Osteoblast (primary cell): ENCODE measurements around the gene PATJ. TPM values are rescaled to one million over a fixed set of nuclear protein-coding genes. Genes with fewer than 3 reads are reported as not detected.

Source experiments
- DNase-seq: peaks from one replicate; pipeline ENCODE4 v3.0.0; 2011; ENCODE audit warnings: low spot score, mixed read lengths; ENCODE audit not compliant: insufficient read length; ENCODE audit errors: missing footprints
- H2AFZ ChIP-seq: 2 replicates; pipeline ENCODE4 v1.6.0; 2011; ENCODE audit warnings: mild to moderate bottlenecking, low read length
- H3K27ac ChIP-seq: 2 replicates; pipeline ENCODE4 v1.5.1; 2011; ENCODE audit warnings: mild to moderate bottlenecking, low read depth, low read length, moderate library complexity
- H3K27me3 ChIP-seq: 2 replicates; pipeline ENCODE4 v1.6.0; 2012; ENCODE audit warnings: mild to moderate bottlenecking, control low read depth, inconsistent platforms, low read length, moderate library complexity; ENCODE audit not compliant: insufficient read depth
- H3K36me3 ChIP-seq: 2 replicates; pipeline ENCODE4 v1.5.1; 2011; ENCODE audit warnings: mild to moderate bottlenecking, low read length, control low read depth, moderate library complexity; ENCODE audit not compliant: insufficient read depth
- H3K4me1 ChIP-seq: 2 replicates; pipeline ENCODE4 v1.5.1; 2011; ENCODE audit warnings: mild to moderate bottlenecking, low read length, control low read depth, moderate library complexity; ENCODE audit not compliant: insufficient read depth
- H3K4me2 ChIP-seq: 2 replicates; pipeline ENCODE4 v1.6.0; 2011; ENCODE audit warnings: mild to moderate bottlenecking, low read length; ENCODE audit not compliant: insufficient read depth
- H3K4me3 ChIP-seq: fragments of 200-600 bp; sonication (generic); 3 replicates; pipeline ENCODE4 v1.5.1; 2012; ENCODE audit warnings: mild to moderate bottlenecking, low read length, inconsistent platforms; ENCODE audit not compliant: insufficient read depth
- H3K79me2 ChIP-seq: 2 replicates; pipeline ENCODE4 v1.6.0; 2012; ENCODE audit warnings: mild to moderate bottlenecking, low read length, control low read depth, inconsistent platforms; ENCODE audit not compliant: insufficient read depth
- H3K9me3 ChIP-seq: 2 replicates; pipeline ENCODE4 v1.5.1; 2011; ENCODE audit warnings: low read depth, low read length, control low read depth
- H4K20me1 ChIP-seq: 2 replicates; pipeline ENCODE4 v1.6.0; 2012; ENCODE audit warnings: mild to moderate bottlenecking, low read length, control low read depth; ENCODE audit not compliant: insufficient read depth
- total RNA-seq: library from RNA; depleted of rRNA; stranded (reverse); fragments of >200 nt; gene quantifications from 2 replicates; pipeline ENCODE4 v1.2.3, GENCODE V29; 2012
- TF ChIP-seq, protein P1 (sequence below): IDR thresholded peaks from 2 replicates; pipeline ENCODE4 v1.5.1; 2011; ENCODE audit warnings: mild to moderate bottlenecking, low read depth, low read length, moderate library complexity; ENCODE audit errors: extremely low read depth

Gene PATJ
- total RNA-seq, 1 donor = 10.1 TPM

DNA sequence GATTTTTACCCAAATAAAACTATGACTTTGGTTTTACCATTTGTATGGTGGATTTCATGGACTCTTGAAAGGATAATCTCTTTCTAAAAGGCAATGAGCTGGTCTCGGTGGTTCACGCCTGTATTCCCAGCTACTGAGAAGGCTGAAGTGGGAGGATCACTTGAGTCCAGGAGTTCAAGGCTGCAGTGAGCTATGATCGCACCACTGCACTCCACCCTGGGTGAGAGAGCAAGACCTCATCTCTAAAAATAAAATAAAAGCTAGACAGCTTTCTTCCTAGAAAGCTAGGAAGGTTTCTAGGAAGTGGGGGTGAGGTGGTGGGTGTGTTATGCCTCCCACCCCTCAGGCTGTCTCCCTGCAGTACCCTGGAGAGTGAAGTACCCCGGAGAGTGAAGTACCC, 398.4 kb downstream of the PATJ start:
- no peak for DNase-seq
- Histone ChIP-seq H3K4me2 (no peak overlapping the region), H3K36me3 (no peaks in the 10 kb centered on the region), H4K20me1 (no peaks in the 10 kb centered on the region), H2AFZ (no peak overlapping the region), H3K9me3 (no peaks in the 10 kb centered on the region), H3K27ac (no peak overlapping the region), H3K27me3 (no peaks in the 10 kb centered on the region), H3K4me3 (no peak overlapping the region), H3K79me2 (no peaks in the 10 kb centered on the region), H3K4me1 (no peaks in the 10 kb centered on the region)
- TF ChIP-seq, protein P1, sequence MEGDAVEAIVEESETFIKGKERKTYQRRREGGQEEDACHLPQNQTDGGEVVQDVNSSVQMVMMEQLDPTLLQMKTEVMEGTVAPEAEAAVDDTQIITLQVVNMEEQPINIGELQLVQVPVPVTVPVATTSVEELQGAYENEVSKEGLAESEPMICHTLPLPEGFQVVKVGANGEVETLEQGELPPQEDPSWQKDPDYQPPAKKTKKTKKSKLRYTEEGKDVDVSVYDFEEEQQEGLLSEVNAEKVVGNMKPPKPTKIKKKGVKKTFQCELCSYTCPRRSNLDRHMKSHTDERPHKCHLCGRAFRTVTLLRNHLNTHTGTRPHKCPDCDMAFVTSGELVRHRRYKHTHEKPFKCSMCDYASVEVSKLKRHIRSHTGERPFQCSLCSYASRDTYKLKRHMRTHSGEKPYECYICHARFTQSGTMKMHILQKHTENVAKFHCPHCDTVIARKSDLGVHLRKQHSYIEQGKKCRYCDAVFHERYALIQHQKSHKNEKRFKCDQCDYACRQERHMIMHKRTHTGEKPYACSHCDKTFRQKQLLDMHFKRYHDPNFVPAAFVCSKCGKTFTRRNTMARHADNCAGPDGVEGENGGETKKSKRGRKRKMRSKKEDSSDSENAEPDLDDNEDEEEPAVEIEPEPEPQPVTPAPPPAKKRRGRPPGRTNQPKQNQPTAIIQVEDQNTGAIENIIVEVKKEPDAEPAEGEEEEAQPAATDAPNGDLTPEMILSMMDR = no peak

DNA sequence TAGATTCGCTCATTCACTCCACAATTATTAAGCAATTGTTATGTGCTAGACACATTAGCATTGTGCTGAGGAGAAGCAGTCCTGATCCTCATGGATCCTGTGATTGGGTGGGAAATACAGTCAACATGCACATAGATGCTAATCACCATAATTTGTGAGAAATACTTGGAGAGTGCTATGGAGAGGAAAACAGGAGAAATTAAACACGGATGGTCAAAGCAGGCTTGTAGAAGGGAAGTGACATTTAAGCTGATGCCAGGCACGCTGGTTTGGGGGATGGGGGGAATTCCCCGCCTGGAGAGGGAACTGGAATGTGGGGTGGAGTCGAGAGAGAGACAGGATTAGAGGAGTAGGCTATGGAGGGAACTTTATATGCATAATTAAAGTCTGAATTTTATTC, 400.2 kb downstream of the PATJ start:
- TF ChIP-seq, protein P1 = no peak
- no peaks in the 10 kb centered on the region for H3K4me1 ChIP-seq
- H3K27ac ChIP-seq = no peak overlapping the region
- H3K27me3 ChIP-seq = no peaks in the 10 kb centered on the region
- no peaks in the 10 kb centered on the region for H3K79me2 ChIP-seq
- no peak overlapping the region for H3K4me2 ChIP-seq
- DNase-seq = no peak
- no peaks in the 10 kb centered on the region for H3K36me3 ChIP-seq
- H2AFZ ChIP-seq = no peak overlapping the region
- H3K4me3 ChIP-seq = no peak overlapping the region
- H3K9me3 ChIP-seq = no peaks in the 10 kb centered on the region
- H4K20me1 ChIP-seq = no peaks in the 10 kb centered on the region

DNA sequence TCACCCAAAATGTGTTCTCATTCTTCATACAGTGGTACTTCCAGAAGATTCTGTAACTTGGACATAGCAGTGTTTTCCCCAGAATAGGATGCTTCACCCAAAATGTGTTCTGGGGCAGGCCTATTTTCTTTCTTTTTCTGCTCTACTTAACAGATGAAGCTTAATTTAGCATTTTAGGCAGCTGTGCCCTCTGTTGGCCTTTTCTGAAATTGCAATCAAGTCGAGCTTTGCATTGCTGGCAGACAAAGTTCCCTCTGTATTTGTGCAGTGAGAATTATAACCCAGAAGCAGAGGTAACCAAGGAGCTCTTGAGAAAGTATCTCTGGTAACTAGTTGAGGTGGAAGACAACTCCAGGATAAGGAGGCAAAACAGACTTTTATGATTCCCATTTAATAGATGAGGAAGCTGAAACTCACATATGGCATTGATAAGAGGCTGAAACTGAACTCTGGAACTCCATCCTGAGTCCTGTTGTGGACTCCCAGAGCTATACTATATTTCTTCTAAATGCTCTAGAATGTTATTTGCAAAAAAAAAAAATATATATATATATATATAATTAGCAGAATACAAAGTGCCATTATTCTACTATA, 402.1 kb downstream of the PATJ start:
- Histone ChIP-seq H3K27ac (no peak overlapping the region), H3K79me2 (no peaks in the 10 kb centered on the region), H3K27me3 (no peaks in the 10 kb centered on the region), H3K9me3 (no peaks in the 10 kb centered on the region), H3K4me2 (no peak overlapping the region), H4K20me1 (no peaks in the 10 kb centered on the region), H3K4me1 (no peaks in the 10 kb centered on the region), H3K4me3 (no peak overlapping the region), H2AFZ (no peak overlapping the region), H3K36me3 (no peaks in the 10 kb centered on the region)
- TF ChIP-seq, protein P1 = peak; percentile 75
- DNase-seq = peak; percentile 80

DNA sequence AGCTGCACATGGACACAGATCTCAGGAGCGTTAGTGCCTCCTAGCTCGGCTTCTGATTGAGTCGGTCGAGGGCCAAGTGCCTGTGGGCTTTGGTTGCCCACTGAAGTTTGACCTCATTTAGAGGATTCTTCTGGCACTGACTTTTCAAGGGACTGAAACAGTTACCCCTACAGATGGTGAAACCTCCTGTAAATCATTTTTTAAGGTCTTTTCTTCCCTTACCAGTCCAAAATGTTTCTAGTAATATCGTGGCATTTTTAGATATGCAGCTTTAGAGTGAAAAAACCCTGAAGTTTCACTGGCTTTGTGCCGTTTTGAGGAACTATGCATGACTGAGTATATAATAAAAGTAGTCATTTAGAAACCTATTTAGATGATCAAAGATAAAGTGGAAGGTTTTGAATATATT, 417.7 kb downstream of the PATJ start:
- no peak for DNase-seq
- Histone ChIP-seq H3K4me2 (no peak overlapping the region), H2AFZ (no peak overlapping the region), H3K9me3 (no peaks in the 10 kb centered on the region), H3K27ac (no peak overlapping the region), H3K4me3 (no peak overlapping the region), H3K27me3 (no peaks in the 10 kb centered on the region), H3K79me2 (no peaks in the 10 kb centered on the region), H3K4me1 (no peaks in the 10 kb centered on the region), H4K20me1 (no peaks in the 10 kb centered on the region), H3K36me3 (no peaks in the 10 kb centered on the region)
- TF ChIP-seq, protein P1 = no peak
